Mononuclear cell (primary cell): Measurements from ENCODE around the gene MGAT4A. TPM values are rescaled to one million over a fixed set of nuclear protein-coding genes. Genes with fewer than 3 reads are reported as not detected.

Source experiments
- H3K27me3 ChIP-seq: 2 replicates; pipeline ENCODE4 v1.6.0; 2011; ENCODE audit warnings: low read length, control low read depth; ENCODE audit not compliant: insufficient read depth
- H3K4me1 ChIP-seq: 2 replicates; pipeline ENCODE4 v1.5.1; 2011; ENCODE audit warnings: mild to moderate bottlenecking, low read length, control low read depth; ENCODE audit not compliant: insufficient read depth
- H3K4me3 ChIP-seq: 2 replicates; pipeline ENCODE4 v1.5.1; 2011; ENCODE audit warnings: mild to moderate bottlenecking, low read length, moderate library complexity
- H3K9me3 ChIP-seq: 2 replicates; pipeline ENCODE4 v1.5.1; 2011; ENCODE audit warnings: low read depth, mild to moderate bottlenecking, control low read depth, low read length
- total RNA-seq: library from RNA; depleted of rRNA; stranded (reverse); fragments of >200 nt; gene quantifications from one replicate; pipeline ENCODE4 v1.2.3, GENCODE V29; 2012

Gene MGAT4A
- total RNA-seq, 1 donor: 207 TPM

GRCh38 chr2:98582523-98582922 is 148.4 kb downstream of the MGAT4A start:
- H3K27me3 ChIP-seq: no peaks in the 10 kb centered on the region
- no peaks in the 10 kb centered on the region for H3K9me3 ChIP-seq
- H3K4me1 ChIP-seq: no peaks in the 10 kb centered on the region
- no peak overlapping the region for H3K4me3 ChIP-seq

DNA sequence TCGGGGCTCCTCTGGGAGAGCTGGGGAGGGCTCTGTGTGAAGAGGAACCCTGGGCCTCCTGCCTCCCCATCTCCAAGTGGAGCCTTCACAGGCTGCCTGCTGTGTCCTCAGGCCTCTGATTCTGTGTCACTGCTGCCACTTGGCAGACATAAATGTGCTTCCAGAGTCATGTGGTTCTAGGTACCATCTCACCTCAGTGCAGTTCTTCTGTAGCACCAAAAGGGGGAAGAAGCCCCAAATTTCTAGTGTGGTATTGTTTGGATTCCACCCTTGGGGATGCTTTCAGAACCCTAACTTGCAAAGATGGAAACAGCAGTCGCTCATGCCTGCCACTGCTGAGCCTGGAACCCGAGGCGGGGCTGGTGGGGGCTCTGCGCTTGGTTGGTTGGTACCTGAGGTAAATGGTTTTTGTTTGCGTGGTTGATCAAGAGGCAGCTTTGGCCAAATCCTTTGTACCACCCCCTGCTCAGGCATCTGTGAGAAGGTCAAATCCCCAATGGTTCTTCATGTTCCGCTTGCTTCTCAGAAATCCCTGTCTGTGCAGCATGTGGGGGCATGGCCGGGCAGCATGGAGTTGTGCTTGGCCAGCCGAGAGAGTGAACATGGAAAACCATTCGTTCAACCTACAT is 150.2 kb downstream of the MGAT4A start:
- Histone ChIP-seq H3K9me3 (no peaks in the 10 kb centered on the region), H3K4me3 (no peak overlapping the region), H3K27me3 (no peaks in the 10 kb centered on the region), H3K4me1 (no peaks in the 10 kb centered on the region)

DNA sequence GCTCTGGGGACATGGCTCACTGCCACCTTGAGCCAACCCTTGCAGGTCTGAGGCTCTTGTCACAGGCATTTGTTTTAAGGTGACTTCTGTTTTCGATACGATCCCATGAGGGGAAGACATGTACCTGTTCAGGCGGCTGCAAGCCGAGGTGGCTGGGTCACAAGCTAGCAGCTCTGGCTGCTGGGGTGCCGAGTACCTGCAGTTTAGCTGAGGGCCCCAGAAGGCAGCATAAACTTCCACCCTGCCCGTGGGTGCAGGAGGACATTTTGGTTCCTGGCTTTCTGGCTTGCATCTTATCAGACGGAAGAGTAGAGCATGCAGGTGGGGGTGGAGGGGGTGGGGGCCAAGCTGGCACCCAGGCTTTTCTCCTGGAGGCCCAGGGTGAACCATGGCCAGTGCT is 151.0 kb downstream of the MGAT4A start:
- Histone ChIP-seq H3K4me1 (no peaks in the 10 kb centered on the region), H3K27me3 (no peaks in the 10 kb centered on the region), H3K9me3 (no peaks in the 10 kb centered on the region), H3K4me3 (no peak overlapping the region)

GRCh38 chr2:98578231-98578630 is 152.7 kb downstream of the MGAT4A start:
- H3K9me3 ChIP-seq: no peaks in the 10 kb centered on the region
- H3K27me3 ChIP-seq: no peaks in the 10 kb centered on the region
- no peak overlapping the region for H3K4me3 ChIP-seq

GRCh38 chr2:98577313-98577712 is 153.6 kb downstream of the MGAT4A start:
- H3K27me3 ChIP-seq: no peaks in the 10 kb centered on the region
- no peak overlapping the region for H3K4me3 ChIP-seq
- H3K4me1 ChIP-seq: no peaks in the 10 kb centered on the region
- H3K9me3 ChIP-seq: no peaks in the 10 kb centered on the region

More at GRCh38 chr2:98578231-98578630, 152.7 kb downstream of the MGAT4A start:
- no peaks in the 10 kb centered on the region for H3K4me1 ChIP-seq

DNA sequence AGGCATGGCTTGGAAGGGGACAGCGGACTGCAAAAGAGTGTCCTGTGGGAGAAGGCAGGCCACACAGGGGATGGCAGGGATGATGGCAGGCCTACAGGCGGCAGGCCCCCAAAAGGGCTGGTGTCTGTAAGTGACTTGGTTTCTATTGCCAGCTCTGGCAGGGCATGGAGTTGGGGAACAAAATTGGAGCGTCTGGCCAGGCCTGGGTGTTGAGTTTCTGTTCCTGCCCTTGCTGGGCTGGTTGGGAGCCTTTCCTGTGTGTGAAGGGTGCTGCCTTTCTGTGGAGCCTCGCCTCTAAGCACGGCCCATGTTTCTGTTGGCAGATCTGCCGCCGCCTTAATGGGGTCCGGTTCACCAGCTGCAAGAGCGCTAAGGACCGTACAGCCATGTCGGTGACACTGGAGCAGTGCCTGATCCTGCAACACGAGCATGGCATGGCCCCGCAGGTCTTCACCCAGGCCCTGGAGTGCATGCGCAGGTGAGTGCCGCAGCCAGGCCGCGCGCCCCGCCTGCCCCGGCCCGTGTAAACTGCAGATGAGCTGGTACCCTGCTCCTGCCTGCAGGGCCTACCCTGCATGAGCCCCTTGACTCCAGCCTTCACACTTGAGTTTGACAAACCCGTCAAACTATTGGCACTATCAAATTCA is 154.1 kb downstream of the MGAT4A start:
- Histone ChIP-seq H3K4me1 (no peaks in the 10 kb centered on the region), H3K9me3 (no peaks in the 10 kb centered on the region), H3K4me3 (no peak overlapping the region), H3K27me3 (no peaks in the 10 kb centered on the region)

DNA sequence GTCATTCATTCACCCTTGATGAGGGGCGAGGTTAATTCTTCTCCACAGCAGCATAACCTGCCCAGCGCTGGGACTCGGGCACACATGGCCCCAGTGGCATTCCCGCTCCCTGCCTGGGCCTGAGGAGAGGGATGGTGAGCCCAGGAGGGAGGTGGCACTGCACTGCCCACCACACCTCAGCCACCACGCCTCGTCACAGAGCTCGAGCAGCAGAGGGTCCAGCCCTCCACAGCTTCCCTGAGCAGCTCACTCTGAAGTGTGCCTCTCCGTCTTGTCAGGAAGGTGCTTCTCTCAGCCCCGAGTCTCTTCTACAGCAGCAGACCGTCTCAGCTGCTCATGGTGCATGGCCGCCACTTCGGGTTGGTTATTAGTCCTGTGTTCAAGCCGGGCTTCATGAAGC is 157.5 kb downstream of the MGAT4A start:
- H3K4me1 ChIP-seq: no peaks in the 10 kb centered on the region
- no peak overlapping the region for H3K4me3 ChIP-seq
- H3K27me3 ChIP-seq: no peaks in the 10 kb centered on the region
- no peaks in the 10 kb centered on the region for H3K9me3 ChIP-seq

DNA sequence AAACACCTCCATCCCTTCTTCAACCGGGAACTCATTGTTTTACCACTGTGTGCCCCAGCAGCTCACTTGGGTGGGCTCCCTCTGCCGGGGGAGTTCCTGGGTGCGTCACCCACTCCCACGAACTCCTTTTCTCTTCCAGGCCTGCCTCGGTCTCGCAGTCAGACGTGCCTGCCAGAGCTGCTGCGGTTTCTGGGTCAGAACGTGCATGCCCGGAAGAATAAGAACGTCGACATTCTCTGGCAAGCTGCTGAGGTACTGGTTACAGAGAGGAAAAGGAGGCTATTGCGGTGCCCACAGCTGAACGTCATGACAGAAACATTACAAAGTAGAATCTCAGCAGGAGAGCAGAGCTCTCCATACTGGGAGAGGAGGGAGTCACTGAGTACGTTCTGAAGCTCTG is 158.3 kb downstream of the MGAT4A start:
- no peak overlapping the region for H3K4me3 ChIP-seq
- no peaks in the 10 kb centered on the region for H3K9me3 ChIP-seq
- no peaks in the 10 kb centered on the region for H3K27me3 ChIP-seq
- H3K4me1 ChIP-seq: no peaks in the 10 kb centered on the region

GRCh38 chr2:98572211-98572610 is 158.7 kb downstream of the MGAT4A start:
- no peaks in the 10 kb centered on the region for H3K4me1 ChIP-seq
- H3K4me3 ChIP-seq: no peak overlapping the region
- no peaks in the 10 kb centered on the region for H3K9me3 ChIP-seq
- no peaks in the 10 kb centered on the region for H3K27me3 ChIP-seq

DNA sequence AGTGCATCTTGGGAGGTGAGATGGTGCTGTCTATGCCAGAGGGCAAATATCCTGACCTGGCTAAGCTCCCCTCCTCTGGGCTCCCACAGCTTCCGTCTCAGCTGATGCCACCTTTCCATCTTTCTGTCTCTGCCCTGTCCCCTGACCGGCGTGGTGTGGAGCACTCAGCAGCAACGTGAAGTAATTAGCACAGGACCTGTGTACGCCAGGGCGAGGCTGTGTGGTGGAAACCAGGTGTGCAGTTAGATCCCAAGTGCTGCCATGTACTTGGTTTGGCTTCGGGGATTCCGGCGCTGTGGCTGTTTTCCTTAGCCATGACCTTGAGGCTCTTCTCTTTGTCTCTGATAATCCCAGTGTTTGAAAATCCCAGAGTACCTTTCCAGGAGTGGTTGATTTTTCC is 159.1 kb downstream of the MGAT4A start:
- H3K4me3 ChIP-seq: no peak overlapping the region
- H3K9me3 ChIP-seq: no peaks in the 10 kb centered on the region
- no peaks in the 10 kb centered on the region for H3K27me3 ChIP-seq
- H3K4me1 ChIP-seq: no peaks in the 10 kb centered on the region

DNA sequence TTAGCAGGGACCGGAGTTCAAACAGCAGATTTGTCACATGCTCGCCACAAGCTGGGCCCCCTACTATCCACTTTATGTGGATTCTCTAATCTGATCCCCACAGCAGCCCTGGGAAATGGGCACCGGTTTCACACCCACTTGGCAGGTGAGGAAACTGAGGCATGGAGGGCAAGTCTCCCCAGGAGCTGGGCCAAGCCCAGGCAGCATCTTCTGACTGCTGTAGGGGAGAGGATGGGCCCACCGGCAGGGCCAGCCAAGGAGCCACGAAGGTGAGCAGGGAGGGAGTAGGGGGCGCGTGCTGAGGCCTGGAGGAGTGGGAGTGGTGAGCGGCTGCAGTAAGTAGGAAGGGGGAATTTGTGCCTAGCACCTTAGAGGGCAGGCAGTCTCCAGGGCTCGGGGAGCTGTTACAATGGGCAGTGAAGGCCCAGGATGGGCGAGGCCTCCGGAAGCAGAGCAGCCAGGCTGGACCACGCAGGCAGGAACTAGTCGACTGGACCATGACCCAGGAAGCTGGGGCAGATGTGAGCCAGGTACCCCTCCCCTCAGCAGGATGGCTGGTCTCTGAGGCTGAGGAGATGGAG is 159.7 kb downstream of the MGAT4A start:
- H3K9me3 ChIP-seq: no peaks in the 10 kb centered on the region
- no peaks in the 10 kb centered on the region for H3K27me3 ChIP-seq
- no peak overlapping the region for H3K4me3 ChIP-seq
- no peaks in the 10 kb centered on the region for H3K4me1 ChIP-seq

DNA sequence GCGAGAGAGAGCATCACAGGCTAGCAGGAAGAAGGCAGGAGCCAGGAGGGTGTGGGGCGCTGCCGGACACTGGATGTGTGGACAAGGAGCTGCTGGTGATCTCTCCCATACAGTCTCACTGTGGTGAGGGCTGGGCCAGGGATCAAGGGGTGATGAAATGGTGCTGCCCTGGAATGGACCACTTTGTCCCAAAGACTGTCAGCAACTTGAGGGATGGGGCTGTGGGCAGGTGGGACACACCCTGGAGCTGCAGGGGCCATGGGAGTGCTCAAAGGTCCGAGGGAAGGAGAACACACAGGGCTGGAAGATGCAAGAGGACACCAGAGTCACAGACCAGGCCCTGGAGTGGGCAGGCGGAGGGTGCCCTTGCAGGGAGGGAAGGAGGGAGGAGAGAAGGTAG is 160.6 kb downstream of the MGAT4A start:
- Histone ChIP-seq H3K4me1 (no peaks in the 10 kb centered on the region), H3K4me3 (no peak overlapping the region), H3K27me3 (no peaks in the 10 kb centered on the region), H3K9me3 (no peaks in the 10 kb centered on the region)

DNA sequence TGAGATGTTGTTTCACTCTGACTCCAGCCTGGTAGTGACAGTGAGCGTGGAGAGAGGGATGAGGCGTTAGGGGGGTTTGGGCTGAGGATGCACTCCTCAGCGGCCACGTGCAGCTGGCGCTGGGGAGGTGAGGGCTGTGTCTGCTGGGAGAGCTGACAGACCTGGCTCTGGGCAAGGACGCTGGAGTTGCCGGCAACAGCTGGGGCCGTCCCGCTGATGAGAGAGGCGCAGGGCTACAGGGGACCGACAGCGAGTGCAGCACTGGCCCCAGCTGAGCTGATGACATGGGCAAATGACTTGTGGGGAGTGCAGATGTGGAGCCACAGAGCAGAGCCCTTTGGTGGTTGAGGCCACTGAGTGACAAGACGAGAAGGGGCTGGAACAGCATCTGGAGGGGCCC is 161.0 kb downstream of the MGAT4A start:
- Histone ChIP-seq H3K4me3 (no peak overlapping the region), H3K9me3 (no peaks in the 10 kb centered on the region)

DNA sequence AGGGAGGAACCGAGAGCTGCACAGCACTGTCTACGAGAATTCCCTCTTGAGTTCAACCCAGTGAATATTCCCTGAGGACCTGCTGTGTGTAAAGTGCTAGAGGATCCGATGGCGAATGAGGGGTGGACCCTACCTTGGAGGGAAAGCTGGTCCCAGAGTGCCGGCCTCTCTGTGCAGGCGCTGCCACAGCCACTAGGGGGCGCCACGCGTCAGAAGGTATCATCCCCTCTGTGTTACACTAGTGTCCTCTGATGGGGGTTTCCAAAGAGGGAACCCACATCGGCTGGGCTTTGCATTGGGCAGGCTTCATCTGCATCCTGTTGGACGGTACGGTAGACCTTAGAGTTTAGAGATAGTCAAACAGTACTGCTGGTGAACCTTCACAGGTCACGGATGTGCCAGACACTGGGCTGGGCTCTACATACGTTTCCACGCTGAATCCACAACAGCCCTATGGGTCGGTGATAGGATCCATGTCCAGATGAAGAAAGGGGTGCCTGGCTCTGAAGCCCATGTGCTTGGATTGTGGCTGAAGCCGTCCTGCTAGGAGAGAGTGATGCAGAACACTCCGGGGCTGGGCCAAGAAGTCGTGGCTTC is 161.6 kb downstream of the MGAT4A start:
- Histone ChIP-seq H3K4me1 (no peaks in the 10 kb centered on the region), H3K4me3 (no peak overlapping the region), H3K9me3 (no peaks in the 10 kb centered on the region), H3K27me3 (no peaks in the 10 kb centered on the region)

More for the DNA sequence above, 161.0 kb downstream of the MGAT4A start:
- Histone ChIP-seq H3K4me1 (no peaks in the 10 kb centered on the region), H3K27me3 (no peaks in the 10 kb centered on the region)
